Measurements from ENCODE around the gene FBXL16. TPM values are rescaled to one million over a fixed set of nuclear protein-coding genes. Genes with fewer than 3 reads are reported as not detected.

The FBXL16 gene
- total RNA-seq, 1 experiment from 2014 or later, result 1.1 TPM

- Histone ChIP-seq H3K27ac (ENCODE audit: low read depth, low read length, poor library complexity, severe bottlenecking) (no peak overlapping the region), H3K4me3 (ENCODE audit: low read depth, low read length, poor library complexity, severe bottlenecking) (no peak overlapping the region), H3K4me1 (ENCODE audit: insufficient read depth, low read length, poor library complexity, severe bottlenecking) (peaks cover 10% of the 10 kb centered on the region), H3K36me3 (ENCODE audit: insufficient read depth, low read length, poor library complexity, severe bottlenecking) (no peaks in the 10 kb centered on the region), H3K27me3 (replicated peaks; ENCODE audit: insufficient read depth, low read depth, low read length, poor library complexity) (no peaks in the 10 kb centered on the region), H3K9me3 (ENCODE audit: low read depth, low read length, poor library complexity, severe bottlenecking) (no peaks in the 10 kb centered on the region)
- intact Hi-C loops (cut with micrococcal nuclease; ENCODE audit: unreplicated experiment), result no loop called here
- POLR2A ChIA-PET (ENCODE audit: low non-redundant PET), result no interaction called here
- CTCF ChIA-PET, result no interaction called here
- no peak for DNase-seq (ENCODE audit: low spot score)
- no TSS peak for BruUV-seq (replicated peaks)
- TF ChIP-seq CTCF (conservative IDR thresholded peaks at IDR 0.05; ENCODE audit: low read depth, low read length) (no peak), EZH2 (IDR thresholded peaks at IDR 0.05; ENCODE audit: borderline replicate concordance, low read depth, low read length, poor library complexity, severe bottlenecking) (no peak)
These were observed 58.9 kb downstream of the FBXL16 start for GRCh38 chr16:646679-647172.

DNA sequence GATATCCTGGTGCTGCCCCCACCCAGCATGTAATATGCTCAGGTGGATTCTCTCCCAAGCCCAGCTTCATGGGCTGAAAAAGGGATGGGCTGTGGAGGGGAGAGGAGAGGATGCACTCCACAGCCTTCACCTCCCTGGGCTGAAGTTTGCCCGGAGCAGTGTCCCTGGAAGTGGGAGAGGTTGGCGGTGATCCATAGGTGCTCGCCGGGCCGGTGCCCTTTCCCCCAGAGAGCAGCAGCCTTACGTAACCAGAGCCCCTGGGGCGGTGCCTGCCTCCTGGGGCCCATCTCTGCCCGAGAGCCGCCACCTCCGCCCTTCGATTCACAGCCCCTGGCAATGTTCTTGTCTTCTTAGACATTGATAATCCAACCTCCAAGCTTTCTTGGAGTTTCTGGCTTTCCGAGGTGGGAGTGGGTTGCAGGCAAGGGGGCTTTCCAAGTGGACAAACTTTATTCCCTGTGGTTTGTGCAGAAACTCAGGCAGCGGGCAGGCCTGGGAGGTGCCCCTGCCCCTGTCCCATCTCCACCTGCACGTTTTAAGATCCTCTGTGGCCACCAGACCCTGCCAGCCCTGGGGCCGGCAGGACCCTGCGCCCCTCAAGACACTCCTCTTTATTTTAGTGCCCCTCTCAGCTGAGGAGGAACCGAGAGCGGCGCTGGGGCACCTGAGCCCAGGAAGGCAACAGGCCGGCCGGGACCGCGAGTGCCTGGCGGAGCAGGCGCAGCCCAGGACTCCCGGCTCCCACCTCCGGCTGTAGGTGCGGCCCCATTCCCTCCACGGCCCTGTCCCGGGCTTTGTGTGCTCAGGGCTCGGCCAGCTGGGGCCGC lies 59.5 kb downstream of the FBXL16 start:
- TF ChIP-seq CTCF (conservative IDR thresholded peaks at IDR 0.05; ENCODE audit: low read depth, low read length) (no peak), EZH2 (IDR thresholded peaks at IDR 0.05; ENCODE audit: borderline replicate concordance, low read depth, low read length, poor library complexity, severe bottlenecking) (no peak)
- no peak overlapping the region for H3K4me3 ChIP-seq (ENCODE audit: low read depth, low read length, poor library complexity, severe bottlenecking)
- no peaks in the 10 kb centered on the region for H3K27me3 ChIP-seq (replicated peaks; ENCODE audit: insufficient read depth, low read depth, low read length, poor library complexity)
- intact Hi-C loops (cut with micrococcal nuclease; ENCODE audit: unreplicated experiment), result no loop called here
- BruUV-seq (replicated peaks), result no TSS peak
- no peaks in the 10 kb centered on the region for H3K36me3 ChIP-seq (ENCODE audit: insufficient read depth, low read length, poor library complexity, severe bottlenecking)
- H3K27ac ChIP-seq (ENCODE audit: low read depth, low read length, poor library complexity, severe bottlenecking), result no peak overlapping the region
- ChIA-PET POLR2A (ENCODE audit: low non-redundant PET) (no interaction called here), CTCF (no interaction called here)
- H3K9me3 ChIP-seq (ENCODE audit: low read depth, low read length, poor library complexity, severe bottlenecking), result no peaks in the 10 kb centered on the region
- peaks cover 10% of the 10 kb centered on the region for H3K4me1 ChIP-seq (ENCODE audit: insufficient read depth, low read length, poor library complexity, severe bottlenecking)
- DNase-seq (ENCODE audit: low spot score), result no peak

- Histone ChIP-seq H3K4me1 (ENCODE audit: insufficient read depth, low read length, poor library complexity, severe bottlenecking) (peaks cover 10% of the 10 kb centered on the region), H3K9me3 (ENCODE audit: low read depth, low read length, poor library complexity, severe bottlenecking) (no peaks in the 10 kb centered on the region), H3K4me3 (ENCODE audit: low read depth, low read length, poor library complexity, severe bottlenecking) (no peak overlapping the region), H3K27ac (ENCODE audit: low read depth, low read length, poor library complexity, severe bottlenecking) (no peak overlapping the region), H3K36me3 (ENCODE audit: insufficient read depth, low read length, poor library complexity, severe bottlenecking) (no peaks in the 10 kb centered on the region), H3K27me3 (replicated peaks; ENCODE audit: insufficient read depth, low read depth, low read length, poor library complexity) (no peaks in the 10 kb centered on the region)
- intact Hi-C loops (cut with micrococcal nuclease; ENCODE audit: unreplicated experiment), result no loop called here
- DNase-seq (ENCODE audit: low spot score), result no peak
- POLR2A ChIA-PET (ENCODE audit: low non-redundant PET), result no interaction called here
- TF ChIP-seq CTCF (conservative IDR thresholded peaks at IDR 0.05; ENCODE audit: low read depth, low read length), result no peak
- TF ChIP-seq EZH2 (IDR thresholded peaks at IDR 0.05; ENCODE audit: borderline replicate concordance, low read depth, low read length, poor library complexity, severe bottlenecking), result no peak
- BruUV-seq (replicated peaks), result no TSS peak
- CTCF ChIA-PET, result interaction anchor here (0.6 kb wide), 1 partner anchor 506 kb away, joined by 4 read pairs; no protein-coding TSS in a partner anchor
These were observed 61.0 kb downstream of the FBXL16 start for GRCh38 chr16:644556-644955.

Measured in A673 (cell line).